Choroid plexus epithelial cell (primary cell): ENCODE results near the gene TXN2.

Experiments
- DNase-seq: peaks from one replicate; pipeline ENCODE4 v3.0.0-alpha.2; 2010; ENCODE audit warnings: low read depth
- H3K4me3 ChIP-seq: 2 replicates; pipeline ENCODE4 v1.5.1; 2011; ENCODE audit warnings: low read depth, mild to moderate bottlenecking, control low read depth, low read length, moderate library complexity
- TF ChIP-seq, protein P1 (sequence below): conservative IDR thresholded peaks from 2 replicates; pipeline ENCODE4 v1.5.1; 2011; ENCODE audit warnings: low read depth, mild to moderate bottlenecking, control low read depth, inconsistent platforms, low read length, moderate library complexity

TXN2 gene

DNA sequence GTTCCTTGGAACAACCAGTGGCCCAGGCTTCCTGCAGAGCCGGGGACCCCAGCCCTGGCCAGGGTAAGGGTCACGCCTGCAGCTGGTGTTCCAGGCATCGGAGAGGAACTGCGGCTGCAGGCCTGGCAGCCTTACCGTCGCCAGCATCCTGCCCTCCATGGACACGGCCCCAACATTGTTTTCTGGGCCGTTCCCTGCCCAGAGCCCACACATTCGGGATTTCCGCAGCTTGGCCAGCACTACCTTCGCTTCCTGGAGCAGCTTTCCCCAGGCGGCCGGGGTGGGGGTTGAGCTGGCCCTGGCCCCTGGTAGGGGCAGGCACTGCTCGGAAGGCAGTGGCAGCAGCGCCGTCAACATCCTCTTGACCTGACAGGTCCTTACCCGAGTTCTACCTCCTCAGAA, 17.7 kb downstream of the TXN2 start:
- TF ChIP-seq, protein P1, sequence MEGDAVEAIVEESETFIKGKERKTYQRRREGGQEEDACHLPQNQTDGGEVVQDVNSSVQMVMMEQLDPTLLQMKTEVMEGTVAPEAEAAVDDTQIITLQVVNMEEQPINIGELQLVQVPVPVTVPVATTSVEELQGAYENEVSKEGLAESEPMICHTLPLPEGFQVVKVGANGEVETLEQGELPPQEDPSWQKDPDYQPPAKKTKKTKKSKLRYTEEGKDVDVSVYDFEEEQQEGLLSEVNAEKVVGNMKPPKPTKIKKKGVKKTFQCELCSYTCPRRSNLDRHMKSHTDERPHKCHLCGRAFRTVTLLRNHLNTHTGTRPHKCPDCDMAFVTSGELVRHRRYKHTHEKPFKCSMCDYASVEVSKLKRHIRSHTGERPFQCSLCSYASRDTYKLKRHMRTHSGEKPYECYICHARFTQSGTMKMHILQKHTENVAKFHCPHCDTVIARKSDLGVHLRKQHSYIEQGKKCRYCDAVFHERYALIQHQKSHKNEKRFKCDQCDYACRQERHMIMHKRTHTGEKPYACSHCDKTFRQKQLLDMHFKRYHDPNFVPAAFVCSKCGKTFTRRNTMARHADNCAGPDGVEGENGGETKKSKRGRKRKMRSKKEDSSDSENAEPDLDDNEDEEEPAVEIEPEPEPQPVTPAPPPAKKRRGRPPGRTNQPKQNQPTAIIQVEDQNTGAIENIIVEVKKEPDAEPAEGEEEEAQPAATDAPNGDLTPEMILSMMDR = no peak
- DNase-seq = no peak
- no peak overlapping the region for H3K4me3 ChIP-seq

GRCh38 chr22:36461665-36462649, 19.5 kb downstream of the TXN2 start:
- peak; percentile 85 for DNase-seq
- TF ChIP-seq, protein P1 = no peak
- no peak overlapping the region for H3K4me3 ChIP-seq

DNA sequence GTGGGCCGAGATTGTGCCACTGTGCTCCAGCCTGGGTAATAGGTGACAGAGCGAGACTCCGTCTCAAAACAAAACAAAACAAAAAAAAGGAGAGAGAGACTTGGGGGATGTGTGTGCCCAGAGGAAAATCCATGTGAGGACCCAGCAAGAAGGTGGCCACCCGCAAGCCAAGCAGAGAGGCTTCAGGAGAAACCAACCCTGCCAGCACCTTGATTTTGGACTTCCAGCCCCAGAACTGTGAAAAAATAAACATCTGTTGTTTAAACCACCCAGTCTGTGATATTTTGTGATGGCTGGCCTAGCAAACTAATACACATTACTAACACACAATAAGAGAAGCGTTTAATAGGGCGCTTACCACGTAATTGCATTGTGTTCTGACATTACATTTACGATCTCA, 21.2 kb downstream of the TXN2 start:
- no peak for DNase-seq
- no peak overlapping the region for H3K4me3 ChIP-seq
- TF ChIP-seq, protein P1 = no peak

DNA sequence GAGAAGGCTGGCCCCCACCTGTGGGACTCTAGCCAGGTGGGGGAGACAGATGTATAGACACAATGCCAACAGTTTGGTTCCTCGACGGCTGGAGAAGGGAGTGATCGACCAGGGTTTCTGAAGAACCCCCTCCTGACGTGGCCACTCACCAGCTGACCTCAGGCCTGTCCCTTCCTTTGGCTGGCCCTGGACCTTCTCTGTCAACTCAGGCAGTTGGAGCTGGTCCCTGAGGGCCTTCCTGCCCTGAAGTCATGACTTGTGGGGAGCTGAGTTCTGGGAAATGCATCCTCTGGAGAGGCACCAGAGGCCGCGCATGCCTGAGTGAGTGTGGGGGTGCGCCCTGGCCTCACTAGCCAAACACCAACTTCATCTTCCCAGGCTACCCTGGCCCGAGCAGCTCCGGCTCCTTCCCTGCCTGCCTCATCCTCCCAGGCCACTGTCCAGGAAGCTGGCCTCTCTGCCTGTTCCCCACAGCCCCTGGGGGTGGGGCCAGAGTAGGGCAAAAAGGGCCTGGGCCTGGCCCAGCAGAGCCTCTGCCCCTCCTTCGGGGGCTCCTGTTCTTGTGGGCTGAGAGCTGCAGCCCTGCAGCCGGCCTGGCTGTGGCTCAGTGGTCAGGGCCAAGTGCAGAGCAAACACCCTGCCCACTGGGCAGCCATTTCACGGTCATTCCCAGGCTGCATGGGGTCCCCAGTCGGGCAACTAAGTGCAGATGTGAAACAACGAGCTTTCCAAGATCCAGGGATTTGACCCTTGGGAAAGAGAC, 23.6 kb downstream of the TXN2 start:
- H3K4me3 ChIP-seq = no peak overlapping the region
- DNase-seq = peak; percentile 31
- TF ChIP-seq, protein P1 = no peak

- TF ChIP-seq, protein P1 = no peak
- H3K4me3 ChIP-seq = no peak overlapping the region
- DNase-seq = no peak
Measured at GRCh38 chr22:36456464-36456845, 25.0 kb downstream of the TXN2 start.

GRCh38 chr22:36455571-36456463, 25.6 kb downstream of the TXN2 start:
- H3K4me3 ChIP-seq = peak overlapping the region; percentile 54
- TF ChIP-seq, protein P1 = no peak
- no peak for DNase-seq
